Peyer's patch (tissue), 4 donors: ENCODE results near the gene TP53I11. TPM values are rescaled to one million over a fixed set of nuclear protein-coding genes. Genes with fewer than 3 reads are reported as not detected.
A peak's percentile ranks its signal among the peaks of the same experiment; 100 is the strongest.

ENCODE experiments used
- DNase-seq, 3 donors: peaks; one replicate each; pipeline ENCODE4 v3.0.0-alpha.2; 2017 to 2019
- H3K27ac ChIP-seq, 4 donors: fragments of 200-600 bp; sonication (generic); one replicate each; pipeline ENCODE4 v1.5.1; 2016 to 2019
- H3K27me3 ChIP-seq, 2 donors: fragments of 200-600 bp; sonication (generic); one replicate each; pipeline ENCODE4 v1.5.1; 2019
- H3K36me3 ChIP-seq, 3 donors: fragments of 200-600 bp; sonication (generic); one replicate each; pipeline ENCODE4 v1.5.1; 2016 to 2019
- H3K4me1 ChIP-seq, 4 donors: fragments of 200-600 bp; sonication (generic); one replicate each; pipeline ENCODE4 v1.5.1; 2016 to 2019
- H3K4me3 ChIP-seq, 4 donors: fragments of 200-600 bp; sonication (generic); 1 replicate in 3 of 4; 2 replicates in 1 of 4; pipeline ENCODE4 v1.5.1; 2016 to 2019; ENCODE audit warnings: mild to moderate bottlenecking in 1 of 4
- H3K9me3 ChIP-seq, 4 donors: fragments of 200-600 bp; sonication (generic); one replicate each; pipeline ENCODE4 v1.5.1; 2016 to 2019; ENCODE audit warnings: mild to moderate bottlenecking in 1 of 4
- CTCF ChIP-seq, 6 experiments: fragments of 450-650 bp in 4 of 6; fragments of 200-600 bp in 2 of 6; sonication (generic) in 1 of 6; IDR thresholded peaks; one replicate each; pipeline ENCODE4 v1.5.1; 2017 to 2019; ENCODE audit warnings: antibody characterized with exemption in 6 of 6, mild to moderate bottlenecking in 3 of 6, moderate library complexity in 1 of 6
- POLR2A ChIP-seq, 2 donors: fragments of 450-650 bp; IDR thresholded peaks; one replicate each; pipeline ENCODE4 v1.5.1; 2017; ENCODE audit warnings: antibody characterized with exemption in 2 of 2, mild to moderate bottlenecking in 2 of 2, moderate library complexity in 2 of 2
- total RNA-seq, 4 donors: library from RNA; depleted of rRNA; stranded (reverse); fragments of >200 nt; gene quantifications; one replicate each; pipeline ENCODE4 v1.1.0, GENCODE V29; 2016

The TP53I11 gene
- total RNA-seq, 4 donors from 2014 or later = 48.0 to 152 (median 69.9) TPM

- Histone ChIP-seq H3K27ac (no peak overlapping the region), H3K36me3 (no peaks in the 10 kb centered on the region), H3K9me3 (no peaks in the 10 kb centered on the region), H3K27me3 (no peaks in the 10 kb centered on the region), H3K4me1 (peaks cover 0 to 5% (median 0%) of the 10 kb centered on the region in 4 donors), H3K4me3 (no peak overlapping the region)
- no peak for DNase-seq
- TF ChIP-seq POLR2A (IDR thresholded peaks at IDR 0.05) (no peak), CTCF (IDR thresholded peaks at IDR 0.05) (no peak)
These were observed 16.0 kb upstream of the TP53I11 start for GRCh38 chr11:44966694-44967093.

- H3K27ac ChIP-seq = no peak overlapping the region
- no peak for DNase-seq
- TF ChIP-seq POLR2A (IDR thresholded peaks at IDR 0.05) = no peak
- TF ChIP-seq CTCF (IDR thresholded peaks at IDR 0.05) = no peak
- no peaks in the 10 kb centered on the region for H3K27me3 ChIP-seq
- H3K9me3 ChIP-seq = no peaks in the 10 kb centered on the region
- no peaks in the 10 kb centered on the region for H3K36me3 ChIP-seq
- H3K4me1 ChIP-seq = peaks cover 0 to 2% (median 0%) of the 10 kb centered on the region in 4 donors
- H3K4me3 ChIP-seq = no peak overlapping the region
These were observed 14.0 kb upstream of the TP53I11 start for GRCh38 chr11:44964526-44965209.

- Histone ChIP-seq H3K36me3 (no peaks in the 10 kb centered on the region), H3K9me3 (no peaks in the 10 kb centered on the region), H3K4me3 (no peak overlapping the region), H3K27me3 (no peaks in the 10 kb centered on the region), H3K27ac (no peak overlapping the region), H3K4me1 (peaks cover 0 to 9% (median 0%) of the 10 kb centered on the region in 4 donors)
- no peak for DNase-seq
- TF ChIP-seq POLR2A (IDR thresholded peaks at IDR 0.05) = no peak
- TF ChIP-seq CTCF (IDR thresholded peaks at IDR 0.05) = no peak
These were observed 13.3 kb upstream of the TP53I11 start for GRCh38 chr11:44963948-44964347.

- TF ChIP-seq POLR2A (IDR thresholded peaks at IDR 0.05) (no peak), CTCF (IDR thresholded peaks at IDR 0.05) (no peak)
- Histone ChIP-seq H3K36me3 (no peaks in the 10 kb centered on the region), H3K9me3 (no peaks in the 10 kb centered on the region), H3K27ac (no peak overlapping the region), H3K4me3 (no peak overlapping the region), H3K27me3 (no peaks in the 10 kb centered on the region), H3K4me1 (peaks cover 0 to 15% (median 0%) of the 10 kb centered on the region in 4 donors)
- peak in 1 of 3 donors; percentile 40 for DNase-seq
These were observed 12.5 kb upstream of the TP53I11 start for GRCh38 chr11:44963136-44963535.

GRCh38 chr11:44962464-44962863, 11.8 kb upstream of the TP53I11 start:
- Histone ChIP-seq H3K27me3 (no peaks in the 10 kb centered on the region), H3K36me3 (no peaks in the 10 kb centered on the region), H3K9me3 (no peaks in the 10 kb centered on the region), H3K4me1 (peaks cover 0 to 20% (median 0%) of the 10 kb centered on the region in 4 donors), H3K4me3 (no peak overlapping the region), H3K27ac (no peak overlapping the region)
- TF ChIP-seq POLR2A (IDR thresholded peaks at IDR 0.05) (no peak), CTCF (IDR thresholded peaks at IDR 0.05) (no peak)
- DNase-seq = no peak
